ENCODE results near the gene FASLG.
"Not testable (repeated sequence)": the region's sequence is repeated elsewhere in the genome, so short reads cannot be mapped to it uniquely, and the experiment has no call there.

FASLG gene

DNA sequence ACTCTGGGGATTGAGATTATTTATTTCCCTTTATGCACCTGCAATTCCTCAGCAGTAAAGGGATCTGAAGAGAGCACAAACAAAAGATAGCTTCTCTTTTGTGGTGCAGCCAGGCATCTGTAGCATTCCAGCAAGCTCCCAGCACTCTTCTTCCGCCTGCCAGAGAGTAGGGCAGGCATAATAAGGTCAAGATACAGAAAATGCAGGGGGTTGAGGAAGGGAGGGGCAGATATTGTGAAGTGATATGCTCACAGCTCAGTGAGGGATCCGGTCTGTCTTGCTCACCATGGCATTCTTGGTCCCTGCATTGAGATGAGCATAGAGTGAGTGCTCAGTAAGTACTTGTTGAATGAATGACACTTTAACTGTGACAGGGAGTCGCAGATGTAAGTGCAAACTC, 23.9 kb downstream of the FASLG start:
- no peak for DNase-seq (ENCODE audit: low spot score)

DNA sequence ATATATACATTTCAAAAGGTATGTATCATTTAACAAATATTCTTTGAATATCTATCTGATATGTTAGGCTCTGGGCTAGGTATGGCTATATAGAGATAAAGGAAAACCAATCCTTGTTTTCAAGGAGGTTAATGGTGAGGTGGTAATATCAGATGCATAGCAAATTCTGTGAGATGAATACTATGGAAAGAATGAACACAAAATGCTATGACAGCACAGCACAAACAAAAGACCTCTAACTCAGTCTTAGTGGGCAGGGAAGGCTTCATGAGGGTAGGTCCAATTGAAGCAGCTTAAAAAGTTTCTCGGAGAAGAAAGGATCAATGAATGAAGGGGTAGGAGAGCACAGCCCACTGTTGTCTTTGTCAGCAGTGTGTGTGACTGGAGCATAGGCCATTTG, 27.2 kb downstream of the FASLG start:
- no peak for DNase-seq (ENCODE audit: low spot score)

DNA sequence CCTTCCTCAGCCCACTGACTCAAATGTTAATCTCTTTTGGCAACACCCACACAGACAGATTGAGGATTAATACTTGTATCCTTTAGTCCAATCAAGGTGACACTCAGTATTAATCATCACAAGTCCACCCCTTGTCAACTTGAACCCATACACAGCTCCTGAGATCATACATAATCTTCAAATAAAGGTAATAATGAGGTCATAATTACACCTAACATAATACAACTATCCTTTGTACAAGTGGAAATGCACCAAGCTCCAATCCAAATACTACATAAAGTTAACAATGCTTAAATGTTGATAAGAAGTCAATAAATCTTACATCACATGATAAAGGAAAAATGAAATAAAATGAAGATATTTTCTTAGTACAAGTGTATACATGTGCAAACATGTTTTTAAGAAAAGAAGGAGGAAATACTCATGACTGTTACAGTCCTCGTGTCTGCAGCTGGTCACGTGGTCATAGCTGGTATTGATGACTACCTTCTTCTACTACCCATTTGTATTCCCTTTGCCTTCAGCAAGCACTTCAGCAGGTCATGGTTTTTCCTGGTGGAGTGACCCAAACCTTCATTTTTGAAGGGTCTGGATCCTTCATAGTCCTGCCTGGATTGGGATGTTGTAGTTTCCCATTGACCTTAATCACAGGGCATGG, 29.7 kb downstream of the FASLG start:
- DNase-seq (ENCODE audit: low spot score), result not testable (repeated sequence)

DNA sequence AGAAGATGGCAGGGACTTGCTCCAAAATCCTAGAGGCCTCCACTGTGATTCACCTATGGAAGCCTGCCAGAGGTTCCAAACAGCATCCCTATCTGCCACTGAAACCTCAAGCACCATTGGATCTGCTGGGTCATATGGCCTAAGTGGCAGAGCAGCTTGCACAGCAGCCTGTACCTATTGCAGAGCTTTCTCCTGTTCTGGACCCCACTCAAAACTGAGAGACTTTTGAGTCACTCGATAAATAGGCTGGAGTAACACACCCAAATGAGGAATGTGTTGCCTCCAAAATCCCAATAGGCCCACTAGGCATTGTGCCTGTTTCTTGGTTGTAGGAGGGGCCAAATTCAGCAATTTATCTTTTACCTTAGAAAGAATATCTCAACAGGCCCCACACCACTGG, 32.0 kb downstream of the FASLG start:
- not testable (repeated sequence) for DNase-seq (ENCODE audit: low spot score)

DNA sequence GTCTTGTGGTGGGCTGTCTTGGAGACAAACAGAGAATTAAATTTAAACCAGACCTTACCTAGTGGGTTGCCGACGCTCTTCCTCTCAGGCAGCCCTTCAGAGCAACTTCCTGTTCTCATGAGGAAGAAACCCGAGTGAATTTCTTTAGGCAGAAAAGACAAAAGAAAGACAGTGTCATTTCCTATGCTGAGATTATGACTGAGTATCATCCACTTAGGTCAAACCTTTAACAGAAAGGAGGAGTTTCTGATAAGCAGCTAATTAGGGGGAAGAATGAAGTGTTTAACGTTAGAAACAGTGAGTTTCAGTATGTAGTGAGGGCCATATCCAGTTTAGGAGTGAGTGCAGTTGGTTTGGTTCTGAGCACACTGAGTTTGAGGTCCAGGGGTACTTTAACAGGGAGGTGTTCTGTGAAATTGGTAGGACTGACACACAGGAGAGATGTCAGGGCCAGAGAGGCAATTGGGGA, 38.7 kb downstream of the FASLG start:
- no peak for DNase-seq (ENCODE audit: low spot score)

DNA sequence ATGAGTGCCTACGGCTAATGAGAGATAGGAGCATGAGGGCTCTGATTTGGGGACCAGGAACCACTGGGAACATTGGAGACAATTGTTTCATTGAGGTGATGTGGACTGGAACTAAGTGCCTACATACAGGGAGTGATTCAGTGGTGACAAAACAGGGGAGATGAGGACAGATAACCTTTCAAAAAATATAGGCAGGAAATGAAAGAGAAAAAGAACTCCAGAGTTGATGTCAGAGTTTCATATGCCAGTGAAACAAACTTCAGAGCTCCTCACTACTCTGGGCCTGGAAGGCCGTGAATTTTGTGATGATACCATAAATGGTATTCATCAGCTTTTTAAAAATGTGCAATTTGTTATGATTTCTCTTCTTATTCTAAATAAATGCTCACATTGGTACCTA, 39.3 kb downstream of the FASLG start:
- no peak for DNase-seq (ENCODE audit: low spot score)

DNA sequence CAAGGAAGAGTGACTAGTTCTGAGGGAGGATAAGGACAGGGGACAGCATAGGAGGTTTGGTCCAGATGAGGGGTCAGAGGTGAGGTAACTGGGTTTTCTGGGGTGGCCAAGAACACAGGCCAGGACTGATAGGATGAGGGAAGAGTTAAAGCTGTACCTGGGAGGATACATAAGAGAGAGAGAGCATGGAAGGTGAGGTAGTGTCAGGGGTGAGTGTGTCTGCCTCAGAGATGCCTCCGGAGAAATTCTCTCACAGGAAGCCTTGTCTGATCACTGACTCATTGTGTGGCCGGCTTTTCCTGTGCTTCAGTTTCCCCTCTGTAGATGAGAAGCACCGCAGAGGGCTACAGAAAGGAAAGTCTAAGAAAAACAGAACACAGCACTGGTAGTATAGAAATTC, 40.2 kb downstream of the FASLG start:
- DNase-seq (ENCODE audit: low spot score), result no peak

DNA sequence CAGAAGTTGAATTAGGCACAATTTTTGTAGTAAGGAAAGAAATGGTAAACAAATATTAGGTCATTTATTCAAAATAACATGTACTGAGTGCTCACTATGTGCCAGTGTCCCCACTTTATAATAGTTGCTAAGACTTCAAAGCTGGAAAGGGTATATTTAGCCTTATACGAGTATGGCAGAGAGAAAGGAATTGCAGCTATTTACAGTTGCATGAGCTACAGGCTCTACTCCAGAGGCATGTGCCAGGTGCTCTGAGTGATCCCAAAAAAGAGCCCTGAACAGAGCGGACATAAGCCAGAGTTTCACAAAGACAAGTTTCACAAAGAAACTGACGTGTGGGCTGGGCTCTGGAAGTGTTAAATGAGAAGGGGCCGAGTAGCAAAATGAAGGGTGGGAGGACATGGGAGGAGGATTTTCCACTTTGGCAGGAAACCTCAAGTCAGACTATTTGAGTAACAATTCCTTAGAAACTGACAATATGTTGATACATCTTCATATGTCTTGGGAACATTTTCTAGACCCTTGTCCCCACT, 40.9 kb downstream of the FASLG start:
- DNase-seq (ENCODE audit: low spot score), result no peak

DNA sequence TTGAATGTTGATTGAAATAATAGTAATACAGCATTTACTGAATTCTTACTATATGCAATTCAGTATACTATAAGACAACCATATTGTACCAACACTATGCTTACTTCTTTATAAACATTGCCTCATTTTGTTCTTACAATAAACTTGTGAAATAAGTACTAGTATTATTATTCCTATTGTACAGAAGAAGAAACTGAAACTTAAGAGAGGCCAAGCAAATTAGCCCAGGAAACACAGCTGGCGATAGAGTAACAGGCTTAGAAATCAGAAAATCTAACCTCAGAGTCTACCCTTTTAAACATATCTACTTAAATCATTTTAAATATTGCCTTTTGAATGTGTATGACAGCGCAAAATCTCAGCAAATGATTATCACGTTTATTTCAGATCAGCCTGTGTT, 41.7 kb downstream of the FASLG start:
- DNase-seq (ENCODE audit: low spot score), result no peak

DNA sequence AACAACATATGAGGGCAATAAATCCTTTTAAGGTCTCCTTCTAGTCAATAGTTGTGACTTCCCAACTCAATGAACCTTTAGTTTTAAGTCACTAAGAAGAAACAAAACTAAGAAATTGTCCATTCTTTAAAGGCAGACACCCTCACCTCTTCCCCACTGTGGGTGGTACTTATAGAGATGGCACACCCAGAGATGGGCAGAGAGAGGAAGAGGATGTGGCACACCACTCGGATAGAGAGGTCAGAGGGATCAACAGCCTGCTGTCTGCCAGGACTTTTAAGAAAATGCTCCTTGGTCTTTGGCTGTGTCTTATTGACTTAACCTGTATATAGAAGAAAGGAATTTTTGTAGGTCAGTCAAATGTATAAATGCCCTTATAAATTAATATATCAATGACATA, 45.1 kb downstream of the FASLG start:
- DNase-seq (ENCODE audit: low spot score), result no peak

DNA sequence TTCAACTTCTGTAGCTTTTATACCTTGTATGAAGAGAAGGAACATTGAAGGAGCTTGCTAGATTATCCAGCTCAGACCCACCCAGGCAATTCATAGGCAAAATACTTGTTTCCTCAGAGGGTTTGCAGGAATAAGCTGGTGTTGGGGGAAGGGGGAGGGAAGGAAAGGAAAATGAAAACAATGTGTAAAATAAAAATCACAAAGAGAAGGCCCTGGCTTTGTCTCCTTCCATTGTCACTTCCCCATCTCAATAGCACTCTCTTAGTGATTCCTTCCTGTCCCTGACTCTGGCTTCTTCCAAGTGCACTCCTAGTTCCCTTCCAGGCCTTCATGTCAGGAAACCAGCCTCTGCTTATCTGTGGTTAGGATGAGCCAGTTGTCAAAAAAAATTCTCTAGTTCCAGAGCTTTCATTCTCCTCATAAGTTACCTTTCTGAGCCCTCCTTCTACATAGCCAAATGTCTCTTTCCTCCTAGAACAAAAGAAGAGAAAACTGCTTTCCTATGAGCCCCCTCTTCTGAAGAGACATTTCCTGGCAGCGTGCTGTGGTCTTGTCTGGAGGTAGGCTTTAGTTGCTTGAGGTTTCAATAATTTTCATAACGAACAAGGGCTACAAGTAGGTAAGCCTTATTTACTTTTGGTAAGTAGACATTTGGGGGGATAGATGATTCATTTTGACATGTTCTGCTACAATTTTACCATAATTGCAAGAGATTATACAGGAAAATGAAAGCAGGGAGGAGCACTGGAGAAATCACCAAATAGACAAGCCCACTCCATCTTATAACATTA, 45.7 kb downstream of the FASLG start:
- no peak for DNase-seq (ENCODE audit: low spot score)

DNA sequence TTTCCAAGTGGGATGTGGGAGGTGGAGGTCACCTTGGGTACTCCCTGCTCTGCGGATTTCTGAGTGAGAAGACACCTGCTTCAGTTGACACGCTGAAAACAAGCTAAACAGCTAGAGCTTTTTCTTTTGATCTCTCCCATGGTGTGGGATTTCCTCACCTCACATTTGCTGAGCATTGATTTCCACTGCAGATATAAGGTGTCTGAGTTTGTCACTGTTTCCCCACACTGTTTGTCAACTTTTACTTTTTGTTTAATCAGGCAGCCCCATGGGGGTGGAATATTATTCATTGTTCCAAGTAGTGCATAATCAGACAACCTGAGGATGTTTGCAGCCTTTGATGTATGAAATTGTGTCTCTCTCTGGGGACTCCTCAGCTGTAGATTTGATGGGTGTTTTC, 49.5 kb downstream of the FASLG start:
- DNase-seq (ENCODE audit: low spot score), result no peak

DNA sequence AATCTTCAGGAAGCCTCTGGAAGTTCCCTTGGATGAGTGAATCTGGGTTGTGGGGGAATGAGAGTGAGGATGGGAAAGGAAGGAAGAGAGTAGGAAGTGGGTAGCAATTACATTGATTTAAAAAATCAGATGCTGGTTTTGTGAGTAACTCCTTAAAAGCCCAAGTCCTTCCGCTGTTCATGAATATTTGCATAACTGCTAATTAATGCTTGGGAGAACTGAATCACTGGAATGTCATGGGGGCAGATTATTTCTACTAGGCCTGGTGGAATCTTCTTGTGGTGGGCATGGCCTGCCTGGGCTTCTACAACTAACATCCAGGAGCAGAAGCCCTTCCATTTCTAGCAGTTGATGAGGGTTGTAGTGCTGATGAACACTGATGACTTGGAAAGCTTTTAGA, 52.7 kb downstream of the FASLG start:
- DNase-seq (ENCODE audit: low spot score), result no peak

DNA sequence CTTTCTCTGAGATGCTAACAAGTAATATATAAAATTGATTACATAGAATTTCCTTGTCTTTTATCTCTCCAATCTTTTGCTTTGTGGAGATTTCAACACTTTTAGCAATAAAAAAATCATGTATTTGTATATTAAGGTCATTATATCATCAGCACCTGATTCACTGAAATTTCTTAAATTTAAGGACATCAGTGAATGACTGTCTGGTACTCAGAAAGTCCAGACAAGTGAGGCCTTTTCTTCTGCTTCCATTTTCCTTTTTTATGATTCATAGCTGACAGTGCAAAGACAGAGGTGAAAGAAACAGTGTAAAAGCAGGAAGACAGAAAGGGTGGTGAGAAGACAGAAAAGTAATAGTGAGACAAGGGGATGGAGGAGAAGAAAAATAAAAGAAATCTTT, 54.6 kb downstream of the FASLG start:
- DNase-seq (ENCODE audit: low spot score), result no peak
